GM12892 (cell line): ENCODE measurements around the gene LRRC51. TPM values are rescaled to one million over a fixed set of nuclear protein-coding genes. Genes with fewer than 3 reads are reported as not detected.

Experiments used
- DNase-seq: peaks from one replicate; pipeline ENCODE4 v3.0.0; 2011; ENCODE audit not compliant: insufficient read length
- FAIRE-seq: peaks from 2 replicates; lab custom pipeline; 2011; peaks lifted over from hg19 to GRCh38; lab: Jason Lieb, UNC
- POLR2A ChIP-seq: IDR thresholded peaks from 2 replicates; pipeline ENCODE4 v1.6.1; 2011; ENCODE audit warnings: low read depth, low read length, control low read depth
- POLR2AphosphoS5 ChIP-seq: IDR thresholded peaks from 2 replicates; pipeline ENCODE4 v1.6.1; 2011; ENCODE audit warnings: low read depth, low read length, control low read depth
- TAF1 ChIP-seq: IDR thresholded peaks from 2 replicates; pipeline ENCODE4 v1.6.1; 2011; ENCODE audit warnings: low read depth, mild to moderate bottlenecking, control low read depth, low read length, borderline replicate concordance
- polyA plus RNA-seq: library from polyadenylated mRNA; unstranded; fragments of >200 nt; gene quantifications from one replicate; pipeline ENCODE4 v1.2.1, GENCODE V29; 2012; ENCODE audit warnings: missing spikeins, inconsistent platforms; ENCODE audit not compliant: missing spikeins

The LRRC51 gene
- polyA plus RNA-seq = 7.5 TPM

DNA sequence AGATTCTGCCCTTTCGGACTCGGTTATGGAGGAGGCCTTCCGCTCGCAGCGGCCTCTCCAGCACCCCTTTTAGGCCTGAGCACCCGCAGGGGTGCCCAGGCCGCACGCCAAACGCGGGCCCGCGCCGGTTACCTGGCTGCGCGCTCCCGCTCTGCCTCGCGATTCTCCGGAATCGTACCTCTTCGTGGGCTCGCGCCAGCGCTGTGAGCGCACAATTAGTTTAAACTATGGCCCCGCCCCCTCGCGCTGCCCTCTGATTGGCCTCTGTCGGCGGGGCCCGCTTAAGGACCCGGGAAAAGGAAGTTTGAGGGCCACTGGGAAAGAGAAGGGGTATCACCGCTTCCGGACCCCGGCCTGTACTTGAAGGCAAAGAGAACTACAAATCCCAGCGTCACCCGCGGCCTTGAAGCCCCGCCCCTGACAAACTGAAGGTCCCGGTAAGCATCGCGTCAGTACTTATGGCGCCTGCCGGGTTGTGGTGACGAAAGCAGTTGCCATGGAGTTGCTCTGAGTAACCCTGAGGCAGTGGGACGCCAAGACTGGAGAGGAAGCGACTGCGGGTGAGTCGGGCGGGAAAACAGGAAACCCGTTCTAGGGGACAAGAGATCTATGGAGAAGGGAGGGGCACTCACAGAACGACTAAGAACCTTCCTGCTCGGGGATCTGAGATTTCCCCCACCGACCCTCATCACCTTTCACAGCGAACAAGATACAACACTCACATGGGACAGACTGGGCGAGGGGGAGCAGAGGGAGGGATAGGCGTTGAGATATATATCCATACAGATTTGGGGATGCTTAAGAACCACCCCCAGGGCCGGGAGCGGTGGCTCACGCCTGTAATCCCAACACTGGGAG, at the start of gene LRRC51, which contains the start of gene NUMA1:
Gene LRRC51, plus strand, starts transcription at position 525 of the 858 bp plus-strand sequence. CDS start 8,234 bp downstream, outside the sequence.
Gene NUMA1, minus strand, starts transcription at position 217 of the 858 bp plus-strand sequence. CDS start 44,599 bp downstream, outside the sequence.
- TF ChIP-seq POLR2A = peak; percentile 71; the same call in 1 of the 2 replicates
- peak; percentile 64; the same call in 1 of the 2 replicates for TF ChIP-seq POLR2AphosphoS5
- 0 out of 2 replicates have a peak, but pooled peaks have one; percentile 23 for TF ChIP-seq TAF1
- peak; percentile 87 for DNase-seq
- FAIRE-seq = peak; percentile 100

DNA sequence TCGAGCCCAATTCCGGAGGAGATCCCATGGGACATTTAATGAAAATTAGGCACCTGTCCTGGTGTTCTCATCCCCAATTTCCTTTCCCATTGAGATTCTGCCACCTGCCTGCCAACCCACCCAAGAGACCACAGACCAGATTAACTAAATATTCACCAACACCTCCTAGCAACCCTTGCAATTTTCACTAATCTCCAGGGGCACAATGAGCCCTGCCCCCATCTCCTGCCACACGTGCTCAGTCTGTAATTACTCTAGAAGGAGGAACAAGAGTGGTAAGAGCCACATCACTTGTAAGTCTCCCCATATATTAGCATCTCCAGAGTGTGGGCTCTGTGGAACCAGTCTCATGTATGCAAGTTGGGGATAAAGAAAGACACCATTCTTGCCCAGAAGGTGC, 44.0 kb upstream of the LRRC51 start:
- FAIRE-seq (no peak), DNase-seq (no peak)
- TF ChIP-seq POLR2AphosphoS5 = no peak
- TF ChIP-seq TAF1 = no peak
- no peak for TF ChIP-seq POLR2A

DNA sequence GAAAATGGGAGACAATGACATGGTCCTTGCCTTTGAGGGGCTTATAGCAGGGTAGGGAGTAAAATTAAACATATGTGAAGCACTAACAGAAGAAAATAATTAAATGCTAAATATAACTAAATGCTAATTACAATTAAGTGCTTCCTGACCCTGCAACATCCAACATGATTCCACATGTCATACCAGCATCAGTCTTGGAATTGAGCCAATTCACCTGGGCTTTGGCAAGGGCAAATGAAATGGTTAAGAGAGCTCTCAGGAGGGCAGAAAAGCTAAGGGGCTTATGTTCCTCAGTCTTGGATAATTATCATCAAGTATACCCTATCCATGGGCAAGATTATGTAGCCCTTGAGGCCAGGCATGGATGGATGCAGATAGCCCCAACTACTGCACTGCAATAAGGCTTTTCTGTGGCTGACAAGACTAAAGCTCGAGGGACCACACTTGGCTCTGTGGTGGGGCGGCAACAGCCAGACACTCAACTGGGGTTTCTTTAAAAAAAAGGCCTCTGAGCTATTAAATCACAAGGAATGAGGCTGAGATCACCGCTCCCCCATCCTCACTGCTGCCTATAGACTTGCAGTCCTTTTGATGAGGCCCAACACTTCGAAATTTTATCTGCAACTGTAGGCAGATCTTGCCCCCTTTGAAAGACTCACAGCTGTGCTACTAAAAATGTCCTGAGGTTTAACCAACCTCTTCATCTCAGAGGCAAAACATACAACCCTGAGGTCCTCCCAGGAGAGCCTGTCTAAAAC, 42.9 kb upstream of the LRRC51 start:
- FAIRE-seq = peak; percentile 27
- DNase-seq = no peak
- TF ChIP-seq POLR2AphosphoS5 = no peak
- TF ChIP-seq POLR2A = no peak
- no peak for TF ChIP-seq TAF1

- DNase-seq (no peak), FAIRE-seq (no peak)
- TF ChIP-seq POLR2AphosphoS5 (no peak), TAF1 (no peak), POLR2A (no peak)
These were observed 42.2 kb upstream of the LRRC51 start for GRCh38 chr11:72038491-72038890.

GRCh38 chr11:72039031-72039855, 41.4 kb upstream of the LRRC51 start:
- FAIRE-seq (no peak), DNase-seq (no peak)
- TF ChIP-seq TAF1 = no peak
- no peak for TF ChIP-seq POLR2A
- no peak for TF ChIP-seq POLR2AphosphoS5

DNA sequence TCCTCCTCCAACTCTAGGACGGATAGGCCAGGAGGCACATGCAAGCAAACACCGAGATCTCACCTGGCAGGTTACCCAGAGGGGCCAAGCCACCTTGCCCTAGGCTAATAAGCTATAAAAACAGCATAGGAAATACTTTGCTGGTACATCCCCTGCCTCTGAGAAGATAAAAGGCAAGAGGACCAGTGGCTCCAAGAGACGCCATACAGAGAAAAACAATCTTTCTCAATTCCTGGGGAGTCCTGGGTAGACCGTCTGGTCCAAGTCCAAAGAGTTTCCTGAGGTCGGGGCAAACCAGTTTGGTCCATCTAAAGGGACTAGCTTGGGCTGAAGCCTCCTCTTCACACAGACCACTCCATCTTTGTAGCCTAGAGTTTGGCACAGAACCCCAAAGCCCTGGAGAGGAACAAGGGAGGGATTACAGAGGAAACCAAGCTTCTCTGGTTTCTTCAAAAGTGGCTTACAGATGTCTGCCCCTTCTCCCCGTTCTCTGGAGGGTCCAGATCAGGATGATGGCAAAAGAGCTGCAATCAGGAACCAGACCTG, 40.7 kb upstream of the LRRC51 start:
- TF ChIP-seq POLR2AphosphoS5 = no peak
- TF ChIP-seq TAF1 = no peak
- no peak for TF ChIP-seq POLR2A
- FAIRE-seq = no peak
- DNase-seq = no peak

DNA sequence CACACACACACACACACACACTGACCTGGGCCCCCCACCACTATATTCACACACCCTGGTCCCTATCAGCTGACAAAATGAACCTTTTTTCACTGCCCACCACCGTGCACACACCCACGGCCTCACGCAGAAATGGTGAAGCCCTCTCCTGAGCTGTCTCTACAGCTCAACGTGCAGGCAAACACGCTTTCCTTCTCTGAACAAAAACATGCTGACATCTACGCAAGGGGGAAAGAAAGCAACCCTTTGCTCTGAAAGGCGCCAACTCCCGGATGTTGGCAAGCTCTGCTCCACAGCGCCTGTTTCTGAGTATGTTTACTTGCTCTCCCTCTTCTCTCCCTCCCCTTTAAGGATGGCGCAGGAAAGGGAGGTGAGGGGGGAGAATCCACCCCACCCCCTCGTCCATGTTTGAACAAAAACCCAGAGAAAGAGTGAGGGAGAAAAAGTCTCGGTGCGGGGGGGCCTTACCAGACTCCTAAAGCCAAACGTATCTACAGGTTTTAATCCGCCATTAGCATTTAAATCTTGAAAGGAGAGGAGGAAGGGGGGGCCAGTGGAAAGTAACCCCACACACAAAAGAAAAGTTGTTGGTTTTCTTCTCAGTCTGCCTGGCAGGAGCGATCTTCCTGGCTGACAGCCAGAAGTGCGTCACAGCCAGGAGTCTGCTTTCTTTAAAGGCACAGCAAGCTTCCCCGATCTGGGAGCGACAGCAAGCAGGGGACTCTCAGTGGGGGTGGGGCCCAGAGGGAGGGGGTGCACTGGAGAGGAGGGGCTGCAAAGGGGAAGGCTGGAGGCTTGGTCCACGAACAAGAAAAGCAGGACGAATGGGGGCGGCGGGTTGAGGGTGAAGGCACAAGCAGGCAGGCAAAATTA, 39.9 kb upstream of the LRRC51 start:
- TF ChIP-seq TAF1 (no peak), POLR2A (0 out of 2 replicates have a peak, but pooled peaks have one; percentile 24), POLR2AphosphoS5 (0 out of 2 replicates have a peak, but pooled peaks have one; percentile 8)
- FAIRE-seq (peak; percentile 88), DNase-seq (peak; percentile 44)

GRCh38 chr11:72041364-72042063, 39.1 kb upstream of the LRRC51 start:
- DNase-seq (no peak), FAIRE-seq (peak; percentile 78)
- TF ChIP-seq POLR2AphosphoS5 = no peak
- peak; percentile 45; the same call in 1 of the 2 replicates for TF ChIP-seq POLR2A
- no peak for TF ChIP-seq TAF1
